Hepatic stellate cell (primary cell): ENCODE results near the gene SACS.
"Not testable (repeated sequence)": the region's sequence is repeated elsewhere in the genome, so short reads cannot be mapped to it uniquely, and the experiment has no call there.

ENCODE experiments used
- DNase-seq: peaks from one replicate; pipeline ENCODE4 v3.0.0; 2011; ENCODE audit warnings: low spot score

The SACS gene

DNA sequence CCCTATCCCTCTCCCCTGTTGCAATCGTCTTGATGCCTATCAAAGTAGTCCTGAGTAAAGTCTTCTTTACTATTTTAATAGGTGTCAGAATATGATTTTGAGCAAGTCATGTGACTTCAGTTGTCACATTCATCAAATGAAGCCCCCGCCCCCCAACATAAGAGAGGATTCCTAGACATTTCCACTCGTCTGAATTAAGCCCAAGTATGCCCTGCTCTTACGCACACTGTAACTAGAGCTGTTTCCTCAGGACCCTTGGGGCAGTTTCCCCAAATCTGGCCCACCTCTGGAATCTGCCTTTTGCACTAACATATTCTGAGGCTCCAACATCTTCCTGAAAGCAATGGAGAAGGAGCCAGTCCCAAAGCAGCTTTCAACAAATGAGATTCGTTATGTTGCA lies 25.5 kb downstream of the SACS start:
- DNase-seq = no peak

DNA sequence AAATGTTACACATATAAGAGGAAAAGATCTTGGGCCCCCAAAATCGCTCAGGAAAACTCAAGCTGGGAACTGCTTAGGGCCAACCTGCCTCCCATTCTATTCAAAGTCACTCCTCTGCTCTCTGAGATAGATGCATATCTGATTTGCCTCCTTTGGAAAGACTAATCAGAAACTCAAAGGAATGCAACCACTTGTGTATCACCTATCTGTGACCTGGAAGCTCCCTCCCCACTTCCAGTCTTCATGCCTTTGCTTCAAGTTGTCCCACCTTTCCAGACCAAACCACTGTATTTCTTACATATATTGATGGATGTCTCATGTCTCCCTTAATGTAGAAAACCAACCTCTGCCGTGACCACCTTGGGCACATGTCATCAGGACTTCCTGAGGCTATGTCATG lies 32.3 kb downstream of the SACS start:
- not testable (repeated sequence) for DNase-seq

DNA sequence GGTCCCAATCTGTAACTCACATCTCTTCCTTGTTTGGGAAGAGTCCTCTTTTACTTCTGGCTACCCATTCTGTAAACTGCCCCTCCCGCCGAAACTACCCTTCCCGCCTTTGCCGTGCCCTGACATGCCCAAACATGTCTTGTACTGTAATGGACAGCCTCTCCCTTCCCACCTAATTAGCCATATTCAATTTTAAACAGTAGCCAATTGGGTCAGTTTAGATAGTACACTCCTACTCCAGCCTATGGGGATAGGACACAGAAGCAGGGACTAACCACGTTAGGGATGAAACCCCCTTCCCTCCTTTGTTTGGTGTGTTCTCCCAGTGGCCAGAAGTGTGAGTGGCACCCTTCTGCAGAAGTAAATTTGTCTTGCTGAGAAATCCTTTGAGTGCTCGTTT lies 34.2 kb downstream of the SACS start:
- no peak for DNase-seq

DNA sequence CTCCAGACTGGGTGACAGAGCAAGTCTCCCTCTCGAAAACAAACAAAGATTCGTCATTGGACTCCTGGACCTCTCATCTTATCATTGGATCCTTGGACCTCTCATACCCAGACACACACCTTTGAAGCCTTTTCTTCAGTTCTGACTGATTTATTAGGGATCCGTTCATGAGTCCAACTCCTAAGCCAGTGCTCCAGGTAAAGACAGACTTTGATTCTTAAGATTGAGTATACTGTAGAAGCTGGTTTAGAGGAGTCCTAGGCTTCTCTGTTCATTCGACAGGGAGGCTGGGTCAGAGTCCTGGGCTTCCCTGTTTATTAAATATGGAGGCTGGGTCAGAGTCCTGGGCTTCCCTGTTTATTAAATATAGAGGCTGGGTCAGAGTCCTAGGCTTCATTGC lies 38.7 kb downstream of the SACS start:
- no peak for DNase-seq

DNA sequence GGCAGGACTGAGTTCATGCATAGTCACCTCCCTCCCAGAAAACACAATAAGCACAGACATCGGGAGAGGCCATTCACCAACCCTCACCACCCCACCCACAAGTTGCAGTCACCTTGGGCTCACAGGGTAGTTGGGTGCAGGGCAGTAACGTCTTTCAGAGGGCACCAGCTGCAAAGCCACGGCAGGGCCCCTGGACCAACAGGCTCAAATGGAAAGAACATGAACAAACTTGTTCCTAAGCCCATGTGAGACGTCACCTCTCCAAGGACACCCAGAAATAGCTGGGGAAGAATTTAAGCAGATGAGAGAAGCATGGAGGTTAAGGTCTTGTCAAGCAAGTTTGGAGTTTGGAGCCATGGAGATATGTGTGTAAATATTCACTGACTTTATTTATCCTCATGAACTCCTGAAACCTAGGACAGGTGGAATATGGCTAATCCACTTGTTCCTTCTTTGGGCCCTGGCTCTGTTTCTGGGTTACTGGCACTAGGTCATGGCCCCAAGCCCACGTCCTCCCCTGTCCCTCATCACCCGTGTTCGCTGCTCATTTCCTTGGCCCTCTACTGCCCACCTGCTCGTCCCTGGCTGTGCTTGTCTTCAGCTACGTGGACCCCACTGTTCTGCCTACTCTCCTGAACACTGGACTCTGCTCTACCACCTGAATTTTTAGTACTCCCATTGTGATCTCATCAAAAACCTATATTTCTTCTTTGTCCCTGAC lies 40.4 kb downstream of the SACS start:
- DNase-seq = no peak

DNA sequence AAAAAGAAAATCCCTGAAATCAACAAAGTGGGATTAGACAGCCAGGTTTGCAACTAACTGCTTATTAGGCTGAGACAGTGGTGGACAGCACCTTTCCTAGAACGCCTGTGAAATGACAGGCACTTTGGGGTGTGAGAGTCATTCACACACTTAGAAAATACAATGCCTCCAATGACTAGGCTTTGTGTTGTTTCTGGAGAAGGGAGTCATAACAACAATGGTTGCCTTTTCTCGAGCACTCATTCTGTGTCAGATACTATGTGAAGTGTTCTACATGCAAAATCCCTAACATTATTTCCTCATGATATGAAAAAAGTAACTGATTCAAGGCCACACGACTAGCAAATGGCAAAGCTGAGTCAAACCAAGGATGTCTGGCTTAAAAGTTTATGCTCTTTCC lies 41.2 kb downstream of the SACS start:
- no peak for DNase-seq

DNA sequence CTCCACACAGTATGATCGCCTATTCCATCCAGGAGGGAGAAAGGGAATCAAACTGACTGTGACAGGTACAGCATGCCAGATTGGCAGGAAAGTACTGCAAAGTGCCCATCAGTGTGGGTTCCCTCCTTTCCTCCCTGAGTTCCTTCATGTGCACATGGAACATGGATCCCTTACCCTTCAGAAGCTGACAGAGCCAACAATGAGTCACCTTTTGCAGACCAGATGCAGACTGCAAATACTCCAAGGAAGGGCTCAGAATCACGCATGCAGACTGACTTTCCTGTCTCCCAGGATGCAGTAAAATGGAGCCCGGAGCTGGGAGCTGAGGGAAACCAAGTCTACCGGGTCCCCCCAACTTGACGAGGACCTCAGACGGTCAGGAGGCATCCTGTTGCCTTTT lies 41.8 kb downstream of the SACS start:
- peak; percentile 34 for DNase-seq

DNA sequence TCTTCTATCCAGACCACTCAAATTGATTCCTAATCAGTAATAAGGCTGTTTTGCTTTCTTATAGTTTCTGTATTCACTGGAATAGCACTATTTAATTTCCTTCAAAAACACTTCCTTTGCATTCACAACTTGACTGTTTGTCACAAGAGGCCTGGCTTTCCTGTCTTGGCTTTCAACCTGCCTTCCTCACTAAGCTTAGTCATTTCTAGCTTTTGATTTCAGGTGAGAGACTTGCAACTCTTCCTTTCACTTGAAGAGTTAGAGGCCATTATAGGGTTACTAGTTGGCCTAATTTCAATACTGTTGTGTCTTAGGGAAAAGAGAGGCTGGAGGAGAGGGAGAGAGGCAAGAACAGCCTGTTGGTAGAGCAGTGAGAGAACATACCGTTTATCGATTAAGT lies 47.0 kb downstream of the SACS start:
- no peak for DNase-seq

DNA sequence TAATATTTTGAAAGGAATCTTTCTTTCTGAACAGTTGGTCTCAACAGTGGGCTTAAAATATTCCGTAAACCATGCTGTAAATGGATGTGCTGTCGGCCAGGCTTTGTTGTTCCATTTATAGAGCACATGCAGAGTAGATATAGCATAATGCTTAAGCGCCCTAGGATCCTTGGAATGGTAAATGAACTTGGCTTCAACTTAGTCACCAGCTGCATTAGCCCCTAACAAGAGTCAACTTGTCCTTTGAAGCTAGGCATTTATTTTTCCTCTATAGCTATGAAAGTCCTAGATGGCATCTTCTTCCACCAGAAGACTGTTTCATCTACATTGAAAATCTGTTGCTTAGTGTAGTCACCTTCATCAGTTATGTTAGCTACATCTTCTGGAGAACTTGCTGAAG lies 47.6 kb downstream of the SACS start:
- no peak for DNase-seq

DNA sequence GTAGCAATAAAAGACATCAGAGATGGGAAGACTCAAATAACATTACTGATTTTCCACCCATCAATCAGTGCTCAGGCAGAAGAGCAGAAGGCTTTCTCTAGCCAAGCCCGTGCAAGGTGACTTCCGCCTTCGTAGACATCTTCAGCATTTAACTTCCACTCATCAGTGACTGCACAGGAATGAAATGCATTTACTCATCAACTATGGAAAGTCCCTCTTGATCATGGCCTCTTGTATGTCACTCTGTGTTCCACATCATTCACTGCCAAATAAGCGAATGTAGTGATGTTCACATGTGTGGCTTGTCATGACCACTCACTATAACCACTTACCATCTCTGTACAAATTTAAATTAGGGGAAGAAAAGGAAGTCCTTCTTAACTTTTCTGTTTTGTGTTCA lies 49.4 kb downstream of the SACS start:
- no peak for DNase-seq

DNA sequence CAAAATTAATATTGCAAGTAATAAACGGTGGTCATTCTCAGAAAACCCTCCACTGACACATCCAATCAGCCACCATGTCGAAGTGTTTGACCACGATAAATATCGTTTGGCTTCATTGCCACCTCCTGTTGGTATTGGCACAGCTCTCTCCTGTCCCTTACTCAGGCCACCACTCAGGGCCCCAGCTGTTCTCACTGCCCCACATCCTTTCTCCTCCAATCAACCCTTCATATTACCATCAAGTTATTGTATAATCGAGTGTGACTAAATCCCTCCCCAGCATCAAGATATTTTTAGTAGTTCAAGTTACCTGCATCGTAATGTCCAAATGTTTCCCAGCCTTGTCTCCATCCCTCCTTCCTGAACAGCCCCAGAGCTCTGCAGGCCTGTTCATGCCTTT lies 50.4 kb downstream of the SACS start:
- no peak for DNase-seq

DNA sequence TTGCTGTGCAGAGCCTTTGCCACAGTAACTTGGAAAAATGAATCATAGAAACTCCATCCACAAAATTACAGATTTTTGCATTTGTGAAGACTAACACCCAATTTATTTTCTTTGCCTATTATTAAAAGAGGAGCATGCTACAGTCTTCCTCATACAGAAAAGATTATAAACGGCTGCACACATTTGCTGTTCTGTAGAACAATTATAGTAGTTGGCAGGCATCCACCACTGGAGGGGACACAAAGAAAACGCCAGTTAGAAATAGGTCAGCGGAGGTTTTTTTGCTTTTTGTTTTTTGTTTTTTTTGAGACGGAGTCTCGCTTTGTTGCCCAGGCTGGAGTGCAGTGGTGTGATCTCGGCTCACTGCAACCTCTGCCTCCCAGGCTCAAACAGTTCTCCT lies 51.6 kb downstream of the SACS start:
- no peak for DNase-seq

DNA sequence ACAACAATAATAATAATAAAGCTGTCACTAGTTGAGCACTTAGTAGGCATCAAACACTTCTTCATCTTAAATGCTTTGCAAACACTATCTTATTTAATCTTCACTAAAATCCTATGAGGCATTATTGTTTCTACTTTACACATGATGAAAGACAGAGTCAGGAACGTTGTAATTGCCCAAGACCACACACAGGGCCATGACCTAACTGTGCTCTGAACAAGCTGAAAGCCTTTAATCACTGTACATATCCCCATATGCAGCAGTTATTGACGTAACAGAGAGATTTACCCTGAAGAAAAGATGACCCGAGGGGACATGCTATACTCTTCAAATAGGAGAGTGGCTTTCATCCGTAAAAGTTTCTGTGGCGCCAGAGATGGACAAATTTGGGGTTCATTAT lies 53.0 kb downstream of the SACS start:
- DNase-seq = no peak

DNA sequence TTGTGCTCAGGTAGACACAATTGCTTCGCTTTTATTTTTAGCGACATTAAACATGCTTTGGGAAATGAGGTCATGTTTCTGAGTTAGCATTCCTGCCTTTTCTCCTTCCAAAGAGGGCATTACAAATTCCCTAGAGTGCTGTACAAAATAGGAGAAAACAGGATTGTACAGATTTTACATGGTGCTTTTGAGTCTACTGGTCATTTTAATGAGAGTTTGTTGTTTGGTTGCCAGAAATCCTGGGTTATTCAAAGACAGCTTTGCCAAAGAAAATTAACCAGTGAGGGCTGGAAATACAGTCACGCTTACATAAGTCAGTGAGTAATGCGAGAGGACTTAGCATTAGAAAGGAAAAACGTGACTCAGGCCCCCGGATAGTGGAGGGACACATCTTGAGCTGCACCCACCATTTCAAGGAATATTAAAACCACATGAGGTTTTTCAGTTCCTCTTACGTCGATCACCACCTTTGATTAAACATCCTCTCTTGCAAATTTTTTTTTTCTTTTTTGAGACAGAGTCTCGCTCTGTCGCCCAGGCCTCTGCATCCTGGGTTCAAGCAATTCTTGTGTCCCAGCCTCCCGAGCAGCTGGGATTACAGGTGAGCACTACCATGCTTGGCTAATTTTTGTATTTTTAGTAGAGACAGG lies 55.4 kb downstream of the SACS start:
- peak; percentile 92 for DNase-seq

DNA sequence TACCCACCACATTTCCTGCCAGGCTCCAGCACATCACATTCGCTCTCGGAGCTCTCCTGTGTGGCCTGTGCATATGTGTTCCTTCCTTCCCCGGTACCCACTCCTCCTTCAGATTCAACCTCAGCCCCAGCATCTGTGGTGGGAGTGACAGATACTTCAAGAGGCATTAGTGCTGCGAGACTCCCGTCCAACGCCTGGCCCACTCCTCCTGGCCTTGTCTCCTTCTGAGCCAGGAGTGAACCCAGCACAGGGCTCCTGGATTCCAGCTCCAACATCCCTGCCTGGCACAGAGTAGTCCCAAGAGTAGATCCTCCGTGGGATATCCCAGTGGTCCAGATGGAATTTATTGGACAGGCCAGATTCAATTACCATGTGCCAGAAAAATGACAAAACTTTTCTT lies 55.9 kb downstream of the SACS start:
- DNase-seq = no peak

DNA sequence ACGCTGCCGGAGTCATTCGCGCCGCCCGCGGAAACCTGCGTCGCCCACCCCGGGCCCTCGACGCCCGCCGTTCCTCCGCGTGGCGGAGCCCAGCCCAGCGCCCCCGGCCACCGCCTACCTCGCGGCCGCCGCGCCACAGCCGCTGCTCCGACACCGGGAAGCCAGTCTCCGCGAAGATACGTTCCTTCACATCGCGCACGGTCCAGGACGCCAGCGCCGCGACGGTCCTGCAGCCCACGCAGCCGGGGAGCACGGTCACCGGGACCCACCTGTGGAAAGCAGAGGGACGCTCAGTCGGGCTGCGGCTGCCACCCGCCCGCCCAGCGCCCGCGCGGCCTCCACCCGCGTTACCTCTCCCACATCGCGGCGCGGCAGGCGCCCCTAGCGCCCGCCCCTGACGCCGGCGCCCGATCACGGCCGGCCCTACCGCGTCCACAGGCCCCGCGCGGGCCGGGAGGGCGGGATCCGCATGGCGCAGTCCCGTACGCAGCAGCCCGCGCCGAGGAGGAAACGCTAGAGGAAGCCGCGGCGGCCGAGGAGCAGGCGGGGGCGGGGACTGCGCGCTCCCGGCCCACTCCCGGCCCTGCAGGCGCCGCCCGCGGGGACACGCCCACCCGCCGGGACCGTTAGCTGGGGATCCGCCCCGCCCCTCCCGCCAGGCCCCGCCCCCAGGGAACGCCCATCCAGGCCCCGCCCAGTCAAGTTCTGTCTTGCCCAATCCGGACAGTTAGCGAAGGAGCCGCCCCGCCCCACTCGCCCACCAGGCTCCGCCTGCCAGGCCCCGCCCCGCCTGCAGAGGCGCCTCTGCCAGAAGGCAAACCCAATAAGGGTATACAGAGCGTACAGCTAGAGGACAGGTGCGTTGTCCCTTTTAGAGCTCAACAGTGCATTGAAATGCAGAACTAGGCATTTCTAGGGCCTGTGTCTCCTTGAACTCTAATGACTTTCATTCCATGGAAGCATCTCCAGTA lies 58.2 kb downstream of the SACS start:
- peak; percentile 94 for DNase-seq

DNA sequence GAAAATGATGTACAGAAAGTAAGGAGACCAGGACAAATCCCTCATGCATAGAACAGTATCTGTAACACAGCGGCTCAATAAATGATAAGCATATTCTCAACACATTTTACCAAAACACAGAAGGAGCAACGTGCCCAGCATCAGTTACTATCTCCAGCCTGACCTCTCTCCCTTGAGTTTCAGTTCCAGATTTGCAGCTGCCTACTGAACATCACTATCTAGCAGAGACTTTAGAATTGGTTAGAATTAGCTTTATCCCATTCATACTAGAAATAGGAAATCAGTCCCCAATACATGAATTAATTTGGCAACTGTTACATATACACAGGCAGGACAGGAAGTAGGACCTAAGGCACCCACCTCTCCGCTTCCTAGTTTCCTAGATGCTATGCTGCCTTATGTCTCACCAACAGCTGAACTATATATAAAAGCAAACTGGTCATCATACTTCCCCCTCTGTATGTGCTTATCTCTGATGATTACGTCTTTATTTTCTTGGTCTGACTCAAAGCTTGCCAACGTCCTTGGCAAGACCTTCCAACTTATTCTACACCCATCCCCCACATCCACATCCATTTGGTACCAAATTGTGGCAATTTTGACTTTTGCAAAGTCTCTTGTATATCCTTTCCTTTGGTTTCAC lies 61.1 kb downstream of the SACS start:
- peak; percentile 39 for DNase-seq

DNA sequence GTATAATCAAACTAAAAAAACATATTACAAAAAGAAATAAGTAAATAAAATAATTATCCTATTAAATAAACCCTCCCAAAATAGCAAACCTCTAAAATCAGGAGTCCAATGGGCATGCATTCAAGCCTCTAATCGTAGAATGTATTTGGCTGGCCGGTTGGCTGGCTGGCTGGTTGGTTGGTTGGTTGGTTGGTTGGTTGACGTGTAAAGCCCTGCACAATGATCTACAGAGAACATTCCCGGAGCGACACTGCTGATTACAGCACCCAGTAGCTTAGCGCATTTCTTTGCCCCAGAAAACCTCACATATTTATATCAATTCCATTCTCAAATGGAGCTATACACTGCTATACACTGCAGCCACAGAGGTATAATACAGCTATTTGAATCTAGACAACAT lies 65.6 kb downstream of the SACS start:
- DNase-seq = no peak

DNA sequence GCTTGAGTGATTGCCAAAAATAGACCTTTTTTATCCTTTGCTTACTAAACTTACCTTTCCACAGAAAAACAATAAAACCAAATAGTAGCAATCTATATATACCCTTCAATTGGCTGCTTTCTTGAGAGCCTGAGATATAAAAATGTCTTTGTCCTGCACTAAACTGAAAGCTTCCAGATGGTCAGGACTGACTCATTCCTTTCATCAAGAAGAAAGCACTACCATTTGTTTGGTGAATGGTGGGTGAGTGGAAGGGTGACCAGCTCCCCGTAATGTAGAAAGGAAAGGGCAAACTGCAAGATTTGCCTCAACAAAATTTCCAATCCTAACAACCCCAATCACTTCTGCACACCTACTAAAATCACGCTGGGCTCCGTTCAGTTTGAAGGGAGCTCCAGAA lies 67.8 kb downstream of the SACS start:
- DNase-seq = no peak

DNA sequence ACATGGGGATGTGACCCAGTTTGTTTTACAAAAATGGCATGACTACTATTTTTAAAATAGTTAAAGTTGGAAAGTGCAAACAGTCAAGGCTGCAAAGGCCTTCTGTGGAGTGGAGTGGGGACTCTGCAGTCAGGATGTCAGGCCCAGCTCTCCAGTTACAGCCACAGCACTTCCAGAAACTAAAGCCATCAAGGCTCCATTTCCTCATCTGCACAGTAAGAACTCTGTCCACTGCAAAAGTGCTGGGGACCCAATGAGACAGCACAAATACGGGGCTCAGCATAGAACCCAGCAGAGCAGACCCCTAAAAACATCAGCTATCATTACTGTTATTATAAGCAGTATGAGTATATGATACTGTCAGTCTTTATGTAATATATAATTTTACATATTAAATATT lies 73.6 kb downstream of the SACS start:
- DNase-seq = no peak

DNA sequence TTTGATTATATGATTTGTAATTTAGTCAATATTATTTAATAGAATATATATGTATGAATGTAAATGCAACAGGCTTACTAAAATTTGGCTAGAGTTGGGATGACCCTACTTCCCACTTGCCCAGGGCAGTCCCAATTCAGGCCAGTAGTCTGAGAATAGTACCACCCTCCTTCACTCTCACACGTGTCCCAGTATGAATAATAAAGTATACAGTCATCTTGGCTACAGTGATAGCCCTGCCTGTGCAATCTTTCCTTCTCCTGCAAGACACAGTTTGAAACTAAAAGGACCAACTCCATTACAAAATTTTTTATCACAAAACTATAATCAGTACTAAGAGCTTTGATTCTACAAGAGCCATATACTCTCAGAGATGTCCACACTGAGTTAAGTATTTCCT lies 76.2 kb downstream of the SACS start:
- no peak for DNase-seq

DNA sequence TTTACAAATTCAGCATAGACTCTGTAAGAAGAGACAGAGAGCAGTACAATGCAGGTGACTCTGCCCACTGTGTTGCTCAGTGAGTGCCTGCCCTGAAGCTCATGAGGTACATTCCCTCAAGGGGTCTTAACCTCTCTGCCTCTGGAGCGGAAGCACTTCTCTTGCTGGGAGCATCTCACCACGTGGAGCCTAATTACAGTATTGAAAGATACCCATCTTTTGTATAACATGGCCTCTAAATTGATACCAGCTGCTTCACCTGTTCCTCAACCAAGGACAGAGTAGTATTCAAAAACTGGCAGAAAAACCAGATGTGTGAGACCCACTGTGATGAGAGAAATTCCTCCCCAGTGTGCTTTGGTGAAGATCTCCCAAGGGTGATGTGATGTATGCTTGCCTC lies 77.1 kb downstream of the SACS start:
- no peak for DNase-seq

DNA sequence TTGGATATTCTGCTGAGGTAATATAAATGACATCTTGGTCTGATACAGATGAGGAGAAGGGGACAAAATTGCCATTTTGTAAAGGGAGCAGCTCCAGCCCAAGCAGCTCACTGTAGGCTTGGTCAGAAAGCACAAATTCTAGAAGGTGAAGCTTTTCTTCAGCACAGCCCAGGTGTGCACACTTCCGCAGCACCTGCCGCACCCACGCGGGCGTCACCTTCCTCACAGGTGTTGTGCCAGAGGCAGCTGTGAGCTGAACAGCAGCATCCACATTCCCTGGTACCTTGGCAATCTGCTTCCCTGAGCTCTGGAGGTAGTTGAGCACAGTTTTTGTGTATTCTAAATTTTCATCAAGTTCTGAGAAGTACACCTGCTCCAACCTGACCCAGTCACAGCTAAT lies 79.0 kb downstream of the SACS start:
- DNase-seq = no peak
